ENCODE results near the gene MAPK1.

MAPK1 gene

GRCh38 chr22:21738081-21738480 is 129.4 kb downstream of the MAPK1 start:
- no peaks in the 10 kb centered on the region for H3K79me2 ChIP-seq (ENCODE audit: insufficient read depth, low read length)
- TF ChIP-seq EZH2phosphoT487 (conservative IDR thresholded peaks at IDR 0.05; ENCODE audit: low read length) (no peak), CTCF (IDR thresholded peaks at IDR 0.05; ENCODE audit: insufficient read depth, low read length, poor library complexity, severe bottlenecking) (no peak)
- no peaks in the 10 kb centered on the region for H3K9me3 ChIP-seq (ENCODE audit: insufficient read depth, low read length)
- H3K4me2 ChIP-seq (ENCODE audit: low read depth, low read length, poor library complexity, severe bottlenecking), result no peak overlapping the region
- H3K9ac ChIP-seq (ENCODE audit: low read length), result no peak overlapping the region
- H2AFZ ChIP-seq (ENCODE audit: low read depth, low read length, severe bottlenecking), result no peak overlapping the region
- no peaks in the 10 kb centered on the region for H3K9me2 ChIP-seq (replicated peaks; ENCODE audit: insufficient read depth, low read length)
- no peaks in the 10 kb centered on the region for H3K27me3 ChIP-seq (ENCODE audit: low read length)
- no peak overlapping the region for H3K4me3 ChIP-seq (ENCODE audit: insufficient read depth, low read length, poor library complexity, severe bottlenecking)
- H4K20me1 ChIP-seq (ENCODE audit: low read depth, low read length), result no peaks in the 10 kb centered on the region
- H3F3A ChIP-seq (ENCODE audit: insufficient read depth), result no peaks in the 10 kb centered on the region
- H3K36me3 ChIP-seq (ENCODE audit: low read length), result no peaks in the 10 kb centered on the region
- no peak overlapping the region for H3K27ac ChIP-seq (ENCODE audit: low read depth, low read length)

DNA sequence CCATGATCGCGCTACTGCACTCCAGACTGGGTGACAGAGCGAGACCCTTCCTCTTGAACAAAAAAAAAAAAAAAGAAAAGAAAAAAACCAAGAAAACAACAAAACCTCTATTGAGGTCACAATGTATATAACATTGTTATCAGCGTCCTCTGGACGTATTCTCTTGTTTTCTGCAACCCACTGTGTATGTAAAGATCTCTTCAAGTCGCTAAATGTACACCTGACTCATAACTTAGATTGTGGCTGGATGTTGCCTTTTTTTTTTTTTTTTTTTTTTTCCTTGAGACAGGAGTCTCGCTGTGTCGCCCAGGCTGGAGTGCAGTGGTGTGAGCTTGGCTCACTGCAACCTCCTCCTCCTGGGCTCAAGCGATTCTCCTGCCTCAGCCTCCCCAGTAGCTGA is 130.5 kb downstream of the MAPK1 start:
- Histone ChIP-seq H3K27ac (ENCODE audit: low read depth, low read length) (no peak overlapping the region), H3K27me3 (ENCODE audit: low read length) (no peaks in the 10 kb centered on the region), H3K4me2 (ENCODE audit: low read depth, low read length, poor library complexity, severe bottlenecking) (no peak overlapping the region), H3K9me3 (ENCODE audit: insufficient read depth, low read length) (no peaks in the 10 kb centered on the region), H3K4me3 (ENCODE audit: insufficient read depth, low read length, poor library complexity, severe bottlenecking) (no peak overlapping the region), H2AFZ (ENCODE audit: low read depth, low read length, severe bottlenecking) (no peak overlapping the region), H3K9me2 (replicated peaks; ENCODE audit: insufficient read depth, low read length) (no peaks in the 10 kb centered on the region), H3K36me3 (ENCODE audit: low read length) (no peaks in the 10 kb centered on the region), H4K20me1 (ENCODE audit: low read depth, low read length) (no peaks in the 10 kb centered on the region), H3F3A (ENCODE audit: insufficient read depth) (no peaks in the 10 kb centered on the region), H3K79me2 (ENCODE audit: insufficient read depth, low read length) (no peaks in the 10 kb centered on the region), H3K9ac (ENCODE audit: low read length) (no peak overlapping the region)
- TF ChIP-seq CTCF (IDR thresholded peaks at IDR 0.05; ENCODE audit: insufficient read depth, low read length, poor library complexity, severe bottlenecking) (no peak), EZH2phosphoT487 (conservative IDR thresholded peaks at IDR 0.05; ENCODE audit: low read length) (no peak)

DNA sequence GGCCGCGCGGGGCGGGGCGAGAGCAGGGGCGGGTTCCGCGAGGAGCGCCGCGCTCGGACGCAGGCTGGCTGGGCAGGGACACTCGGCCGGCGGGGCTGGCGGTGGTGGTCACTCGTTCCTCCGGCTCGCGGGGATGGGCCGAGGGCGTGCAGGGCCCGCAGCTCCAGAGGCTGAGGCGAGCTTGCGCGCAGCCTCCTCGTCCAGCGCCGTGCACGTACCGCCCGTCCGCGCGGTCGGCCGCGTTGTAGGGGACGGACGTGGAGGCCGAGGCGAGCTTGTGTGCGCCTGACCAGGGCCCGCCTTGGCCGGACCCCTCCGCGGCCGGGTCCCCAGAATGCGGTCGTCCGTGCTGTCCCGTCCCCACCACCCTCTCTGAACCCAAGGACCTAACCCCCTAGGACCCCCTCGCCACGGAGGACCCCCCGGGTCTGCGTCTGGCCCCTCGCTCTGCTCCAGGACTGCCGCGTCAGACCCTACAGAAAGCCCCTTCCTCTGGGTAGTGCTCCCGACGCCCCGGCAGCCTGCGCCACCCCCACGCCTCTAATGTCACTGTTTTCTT is 131.3 kb downstream of the MAPK1 start:
- no peaks in the 10 kb centered on the region for H3K36me3 ChIP-seq (ENCODE audit: low read length)
- H3K9me2 ChIP-seq (replicated peaks; ENCODE audit: insufficient read depth, low read length), result no peaks in the 10 kb centered on the region
- TF ChIP-seq CTCF (IDR thresholded peaks at IDR 0.05; ENCODE audit: insufficient read depth, low read length, poor library complexity, severe bottlenecking), result no peak
- TF ChIP-seq EZH2phosphoT487 (conservative IDR thresholded peaks at IDR 0.05; ENCODE audit: low read length), result no peak
- no peaks in the 10 kb centered on the region for H3K27me3 ChIP-seq (ENCODE audit: low read length)
- no peak overlapping the region for H3K9ac ChIP-seq (ENCODE audit: low read length)
- H3K4me2 ChIP-seq (ENCODE audit: low read depth, low read length, poor library complexity, severe bottlenecking), result no peak overlapping the region
- H3K4me3 ChIP-seq (ENCODE audit: insufficient read depth, low read length, poor library complexity, severe bottlenecking), result no peak overlapping the region
- no peaks in the 10 kb centered on the region for H3K79me2 ChIP-seq (ENCODE audit: insufficient read depth, low read length)
- no peaks in the 10 kb centered on the region for H4K20me1 ChIP-seq (ENCODE audit: low read depth, low read length)
- no peaks in the 10 kb centered on the region for H3K9me3 ChIP-seq (ENCODE audit: insufficient read depth, low read length)
- H3K27ac ChIP-seq (ENCODE audit: low read depth, low read length), result no peak overlapping the region
- no peak overlapping the region for H2AFZ ChIP-seq (ENCODE audit: low read depth, low read length, severe bottlenecking)
- H3F3A ChIP-seq (ENCODE audit: insufficient read depth), result no peaks in the 10 kb centered on the region
